ENCODE results near the gene STX18.

Gene STX18

GRCh38 chr4:4529392-4529791 lies 12.5 kb downstream of the STX18 start:
- in situ Hi-C loops (cut with MboI; ENCODE audit: low pct_unique_long_range_greater_than_20kb, low sequenced_read_pairs, unreplicated experiment): no loop called here
- TF ChIP-seq, protein P1, sequence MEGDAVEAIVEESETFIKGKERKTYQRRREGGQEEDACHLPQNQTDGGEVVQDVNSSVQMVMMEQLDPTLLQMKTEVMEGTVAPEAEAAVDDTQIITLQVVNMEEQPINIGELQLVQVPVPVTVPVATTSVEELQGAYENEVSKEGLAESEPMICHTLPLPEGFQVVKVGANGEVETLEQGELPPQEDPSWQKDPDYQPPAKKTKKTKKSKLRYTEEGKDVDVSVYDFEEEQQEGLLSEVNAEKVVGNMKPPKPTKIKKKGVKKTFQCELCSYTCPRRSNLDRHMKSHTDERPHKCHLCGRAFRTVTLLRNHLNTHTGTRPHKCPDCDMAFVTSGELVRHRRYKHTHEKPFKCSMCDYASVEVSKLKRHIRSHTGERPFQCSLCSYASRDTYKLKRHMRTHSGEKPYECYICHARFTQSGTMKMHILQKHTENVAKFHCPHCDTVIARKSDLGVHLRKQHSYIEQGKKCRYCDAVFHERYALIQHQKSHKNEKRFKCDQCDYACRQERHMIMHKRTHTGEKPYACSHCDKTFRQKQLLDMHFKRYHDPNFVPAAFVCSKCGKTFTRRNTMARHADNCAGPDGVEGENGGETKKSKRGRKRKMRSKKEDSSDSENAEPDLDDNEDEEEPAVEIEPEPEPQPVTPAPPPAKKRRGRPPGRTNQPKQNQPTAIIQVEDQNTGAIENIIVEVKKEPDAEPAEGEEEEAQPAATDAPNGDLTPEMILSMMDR (IDR thresholded peaks at IDR 0.05; ENCODE audit: extremely low read depth, insufficient read depth, missing control alignments): no peak
- DNase-seq (ENCODE audit: low spot score): no peak

DNA sequence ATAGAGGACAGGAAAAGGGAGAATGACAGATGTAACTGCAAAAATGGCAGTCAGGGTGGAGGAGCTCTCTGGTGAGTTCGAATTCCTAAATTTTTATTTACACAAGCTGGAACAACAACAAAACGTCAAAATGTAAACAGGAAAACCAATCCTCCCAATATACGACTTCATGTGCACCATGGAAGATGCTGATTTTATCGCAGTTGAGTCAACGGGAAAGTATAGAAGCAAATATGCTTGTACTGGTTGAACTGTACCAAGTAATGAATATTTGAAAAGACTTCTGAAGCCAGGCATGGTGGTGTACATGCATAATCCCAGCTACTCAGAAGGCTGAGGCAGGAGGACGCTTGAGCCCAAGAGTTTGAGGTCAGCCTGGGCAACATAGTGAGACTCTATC lies 15.4 kb downstream of the STX18 start:
- in situ Hi-C loops (cut with MboI; ENCODE audit: low pct_unique_long_range_greater_than_20kb, low sequenced_read_pairs, unreplicated experiment): no loop called here
- no peak for DNase-seq (ENCODE audit: low spot score)
- TF ChIP-seq, protein P1 (IDR thresholded peaks at IDR 0.05; ENCODE audit: extremely low read depth, insufficient read depth, missing control alignments): no peak

GRCh38 chr4:4524364-4524763 lies 17.5 kb downstream of the STX18 start:
- TF ChIP-seq, protein P1 (IDR thresholded peaks at IDR 0.05; ENCODE audit: extremely low read depth, insufficient read depth, missing control alignments): peak; percentile 35
- in situ Hi-C loops (cut with MboI; ENCODE audit: low pct_unique_long_range_greater_than_20kb, low sequenced_read_pairs, unreplicated experiment): no loop called here
- peak; percentile 62 for DNase-seq (ENCODE audit: low spot score)

GRCh38 chr4:4521731-4522130 lies 20.1 kb downstream of the STX18 start:
- TF ChIP-seq, protein P1 (IDR thresholded peaks at IDR 0.05; ENCODE audit: extremely low read depth, insufficient read depth, missing control alignments): no peak
- in situ Hi-C loops (cut with MboI; ENCODE audit: low pct_unique_long_range_greater_than_20kb, low sequenced_read_pairs, unreplicated experiment): no loop called here
- DNase-seq (ENCODE audit: low spot score): no peak

DNA sequence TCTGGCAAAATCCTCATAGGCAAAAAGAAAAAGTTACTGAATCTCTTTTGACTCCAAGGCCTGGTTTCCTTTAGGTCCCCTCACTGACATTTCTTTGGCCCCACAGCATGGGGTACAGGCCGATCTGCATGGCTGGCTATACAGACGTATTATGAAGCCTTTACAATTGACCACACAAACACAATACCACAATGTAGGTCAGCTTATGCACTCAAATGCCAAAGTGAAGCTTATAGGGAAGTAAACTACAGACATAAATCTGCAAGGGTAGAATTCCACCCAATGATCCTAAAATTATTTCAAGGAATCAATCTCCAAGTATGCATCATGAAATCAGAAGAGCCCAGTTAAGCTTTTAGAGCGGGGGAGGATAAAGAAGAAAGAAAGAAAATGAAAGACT lies 20.7 kb downstream of the STX18 start:
- in situ Hi-C loops (cut with MboI; ENCODE audit: low pct_unique_long_range_greater_than_20kb, low sequenced_read_pairs, unreplicated experiment): no loop called here
- TF ChIP-seq, protein P1 (IDR thresholded peaks at IDR 0.05; ENCODE audit: extremely low read depth, insufficient read depth, missing control alignments): no peak
- DNase-seq (ENCODE audit: low spot score): no peak

GRCh38 chr4:4519297-4519894 lies 22.5 kb downstream of the STX18 start:
- DNase-seq (ENCODE audit: low spot score): no peak
- TF ChIP-seq, protein P1 (IDR thresholded peaks at IDR 0.05; ENCODE audit: extremely low read depth, insufficient read depth, missing control alignments): no peak
- in situ Hi-C loops (cut with MboI; ENCODE audit: low pct_unique_long_range_greater_than_20kb, low sequenced_read_pairs, unreplicated experiment): no loop called here

Measured in GM13977 (cell line).